GM23338 (cell line): ENCODE data around the gene LOXHD1.

Experiments
- CREB1 ChIP-seq: fragments of 250-450 bp; sonication (Bioruptor Pico); IDR thresholded peaks from 2 replicates; pipeline ENCODE4 v1.5.0; 2020; ENCODE audit warnings: low read depth, mild to moderate bottlenecking, moderate library complexity
- CTCF ChIP-seq, 2 experiments: fragments of 200-600 bp in 1 of 2; sonication (generic) in 1 of 2; conservative IDR thresholded peaks; 2 replicates each; pipeline versions ENCODE4 v1.5.1 to v1.6.1; 2016 to 2017; ENCODE audit warnings: antibody characterized with exemption in 2 of 2, low read depth in 2 of 2, mild to moderate bottlenecking in 2 of 2, moderate library complexity in 1 of 2
- EZH2 ChIP-seq: fragments of 200-600 bp; sonication (generic); IDR thresholded peaks from one replicate; pipeline ENCODE4 v1.8.0; 2017; ENCODE audit warnings: antibody characterized with exemption, mild to moderate bottlenecking, low read depth; ENCODE audit not compliant: unreplicated experiment
- EZH2phosphoT487 ChIP-seq: fragments of 200-600 bp; sonication (generic); IDR thresholded peaks from one replicate; pipeline ENCODE4 v1.8.1; 2018; ENCODE audit warnings: antibody characterized with exemption; ENCODE audit not compliant: unreplicated experiment

DNA sequence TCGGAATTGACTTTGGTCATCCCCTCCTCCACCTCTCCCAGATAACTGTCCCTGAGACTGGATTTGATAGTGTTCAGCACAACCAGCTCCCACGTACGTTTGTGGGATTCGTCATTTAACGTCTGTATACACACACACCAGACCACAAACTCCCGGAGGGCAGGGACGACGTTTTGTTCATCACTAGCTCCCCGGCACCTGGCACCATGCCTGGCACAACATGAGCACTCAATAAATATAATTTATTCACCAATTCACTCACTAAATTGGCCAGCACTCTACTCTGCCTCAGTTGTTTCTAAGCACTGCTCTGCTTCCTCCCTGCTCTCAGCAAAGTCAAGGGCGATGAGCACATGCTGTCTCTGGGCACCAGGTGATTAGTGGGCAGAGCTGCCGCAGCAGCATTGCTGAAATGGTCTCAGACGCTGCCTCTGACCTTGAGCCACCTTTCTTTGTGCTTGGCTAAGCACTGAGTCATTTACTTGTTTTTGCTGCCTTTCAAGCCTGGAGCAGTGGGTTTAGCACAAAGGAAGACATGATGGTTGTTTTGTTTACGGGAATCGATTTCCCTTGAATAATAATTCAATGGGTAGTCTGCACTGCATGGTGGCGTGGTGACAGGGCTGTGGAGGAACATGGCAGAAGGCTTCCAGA lies 19.3 kb upstream of the LOXHD1 start:
- no peak for TF ChIP-seq EZH2phosphoT487
- TF ChIP-seq CTCF (conservative IDR thresholded peaks at IDR 0.05; ENCODE audit: low read depth in 2 of 2): no peak
- no peak for TF ChIP-seq CREB1 (CRISPR knock-in tag)
- TF ChIP-seq EZH2: no peak
